Mammary epithelial cell (primary cell): ENCODE data around the gene DOCK10.

Source experiments
- CTCF ChIP-seq, 2 donors: IDR thresholded peaks in 1 of 2; conservative IDR thresholded peaks in 1 of 2; 2 replicates each; pipeline ENCODE4 v1.5.1; 2011 to 2012; ENCODE audit warnings: inconsistent platforms in 2 of 2, low read length in 2 of 2, mild to moderate bottlenecking in 2 of 2, control low read depth in 1 of 2, low read depth in 1 of 2; ENCODE audit not compliant: insufficient read depth in 1 of 2; ENCODE audit errors: extremely low read depth in 1 of 2
- EZH2 ChIP-seq: IDR thresholded peaks from 2 replicates; pipeline ENCODE4 v1.6.1; 2012; ENCODE audit warnings: low read length, inconsistent platforms, borderline replicate concordance

GRCh38 chr2:224865016-224865415 is 177.3 kb downstream of the DOCK10 start:
- TF ChIP-seq CTCF (conservative IDR thresholded peaks at IDR 0.05 in 1 of 2, IDR thresholded peaks at IDR 0.05 in 1 of 2; ENCODE audit: extremely low read depth in 1 of 2, insufficient read depth in 1 of 2, low read depth in 1 of 2, low read length in 2 of 2) (no peak), EZH2 (no peak)
